Naive thymus-derived CD8-positive, alpha-beta T cell (primary cell): ENCODE data around the gene RBPJ. TPM values are rescaled to one million over a fixed set of nuclear protein-coding genes. Genes with fewer than 3 reads are reported as not detected.

Experiments
- ATAC-seq, 2 donors: fragments of 150-1000 bp; cut with Tn5 transposase in 1 of 2; sonication (Bioruptor Pico), chemical (Tn5 transposase) in 1 of 2; 1 replicate in 1 of 2; 2 replicates in 1 of 2; pipeline ENCODE4 v1.10.0; 2021; ENCODE audit warnings: mild to moderate bottlenecking in 2 of 2, moderate library complexity in 2 of 2
- POLR2A ChIA-PET: fragments of 350-600 bp; sonication (Branson Sonifier 250); formaldehyde crosslinking; loops from one replicate; lab custom pipeline; 2021; ENCODE audit warnings: antibody characterized with exemption; lab: Charles Lee
- DNase-seq, 10 donors: peaks; one replicate each; pipeline versions ENCODE4 v3.0.0 to v3.0.0-alpha.2; 2020 to 2022
- H3K27ac Mint-ChIP-seq, 10 donors: one replicate each; pipeline ENCODE4 v1.8.0; 2020 to 2022; ENCODE audit warnings: mild to moderate bottlenecking in 10 of 10, mixed read lengths in 10 of 10, moderate library complexity in 4 of 10, inconsistent platforms in 1 of 10
- H3K27me3 Mint-ChIP-seq, 5 donors: one replicate each; pipeline ENCODE4 v1.8.0; 2021 to 2022; ENCODE audit warnings: mixed read lengths in 5 of 5
- H3K36me3 Mint-ChIP-seq, 3 donors: one replicate each; pipeline ENCODE4 v1.8.0; 2020 to 2022; ENCODE audit warnings: mixed read lengths in 3 of 3, mild to moderate bottlenecking in 2 of 3, inconsistent platforms in 1 of 3
- H3K4me1 Mint-ChIP-seq, 4 donors: one replicate each; pipeline ENCODE4 v1.8.0; 2021 to 2022; ENCODE audit warnings: mixed read lengths in 4 of 4
- H3K4me3 Mint-ChIP-seq, 10 donors: one replicate each; pipeline ENCODE4 v1.8.0; 2020 to 2022; ENCODE audit warnings: mild to moderate bottlenecking in 10 of 10, mixed read lengths in 10 of 10, moderate library complexity in 6 of 10, inconsistent platforms in 1 of 10
- H3K9me3 Mint-ChIP-seq, 9 donors: one replicate each; pipeline ENCODE4 v1.8.0; 2020 to 2022; ENCODE audit warnings: mixed read lengths in 9 of 9, mild to moderate bottlenecking in 3 of 9, inconsistent platforms in 1 of 9, moderate library complexity in 1 of 9
- polyA plus RNA-seq, 3 donors: library from polyadenylated mRNA; unstranded; fragments of 300-500 nt; fragmentation: Illumina TruSeq; gene quantifications; one replicate each; pipeline ENCODE4 v1.2.3, GENCODE V29; 2021
- total RNA-seq, 8 experiments: library from RNA in 2 of 8; stranded (reverse) in 2 of 8; gene quantifications; one replicate each; pipeline ENCODE4 v1.2.3 and lab custom pipeline; 2021 to 2026

Gene RBPJ
- total and polyA plus RNA-seq, 5 experiments from 2014 or later: 49.1 to 78.4 (median 59.6) TPM

DNA sequence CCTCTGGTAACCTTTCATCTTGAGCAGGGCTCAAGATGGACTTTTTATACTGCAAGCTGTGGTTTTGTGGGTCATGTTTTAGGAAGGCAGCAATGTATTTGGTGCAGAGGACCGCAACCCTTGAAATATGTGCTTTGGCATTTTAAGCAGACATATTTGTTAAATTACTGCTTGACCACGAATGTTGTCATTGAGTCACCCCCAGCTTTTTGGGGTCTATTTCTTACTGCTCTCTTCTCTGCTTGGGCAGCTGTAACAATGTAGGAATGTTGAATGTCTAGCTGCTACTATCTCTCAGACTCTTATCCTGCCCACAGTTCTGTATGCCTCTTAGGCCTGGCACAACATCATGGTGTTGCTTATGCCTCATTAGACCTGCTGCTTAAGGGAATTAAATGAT is 6.0 kb downstream of the RBPJ start:
- ATAC-seq: no peak
- Mint-ChIP-seq H3K27me3 (no peaks in the 10 kb centered on the region), H3K4me1 (peaks cover 36 to 65% (median 53%) of the 10 kb centered on the region in 4 donors), H3K4me3 (no peak overlapping the region), H3K36me3 (no peaks in the 10 kb centered on the region), H3K27ac (no peak overlapping the region), H3K9me3 (no peaks in the 10 kb centered on the region)
- POLR2A ChIA-PET: no interaction called here
- no peak for DNase-seq

DNA sequence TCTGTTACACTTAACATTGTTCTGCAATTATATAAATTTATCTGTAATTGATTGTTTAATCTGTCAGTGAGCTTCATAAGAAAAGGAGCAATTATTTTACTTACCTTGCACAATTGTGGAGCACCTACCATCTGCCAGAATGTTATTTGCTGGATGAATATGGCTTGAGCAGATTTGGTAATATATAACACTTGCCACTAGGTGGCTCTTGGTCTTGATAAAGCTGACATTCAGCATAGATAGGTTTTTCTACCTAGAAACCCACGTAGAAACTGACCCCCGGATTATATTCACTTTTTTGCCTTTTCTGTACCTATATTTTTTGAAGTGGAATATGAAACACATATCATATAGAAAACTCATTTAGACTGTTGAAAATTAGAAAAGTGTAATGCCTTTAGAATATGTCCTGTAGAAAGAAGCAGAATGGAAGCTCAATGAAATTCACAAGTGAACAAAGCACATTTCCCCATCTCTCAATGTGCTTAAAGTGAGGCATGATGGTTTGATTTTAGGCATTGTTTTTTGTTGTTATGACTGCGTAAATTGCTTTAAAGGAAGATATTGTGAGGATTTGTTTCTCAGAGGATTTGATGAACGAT is 9.5 kb downstream of the RBPJ start:
- H3K27me3 Mint-ChIP-seq: no peaks in the 10 kb centered on the region
- ATAC-seq (peak; percentile 82 to 90), DNase-seq (peak in 4 of 10 donors; percentile 15 to 59 (median 55))
- H3K4me3 Mint-ChIP-seq: peak overlapping the region in 2 of 10 donors; percentile 32 to 38
- H3K4me1 Mint-ChIP-seq: peaks cover 25 to 47% (median 40%) of the 10 kb centered on the region in 4 donors
- H3K27ac Mint-ChIP-seq: no peak overlapping the region
- POLR2A ChIA-PET: interaction anchor here (1.3 kb wide), 1 partner anchor 11 kb away, joined by 6 read pairs; no protein-coding TSS in a partner anchor
- no peaks in the 10 kb centered on the region for H3K9me3 Mint-ChIP-seq
- H3K36me3 Mint-ChIP-seq: no peaks in the 10 kb centered on the region

DNA sequence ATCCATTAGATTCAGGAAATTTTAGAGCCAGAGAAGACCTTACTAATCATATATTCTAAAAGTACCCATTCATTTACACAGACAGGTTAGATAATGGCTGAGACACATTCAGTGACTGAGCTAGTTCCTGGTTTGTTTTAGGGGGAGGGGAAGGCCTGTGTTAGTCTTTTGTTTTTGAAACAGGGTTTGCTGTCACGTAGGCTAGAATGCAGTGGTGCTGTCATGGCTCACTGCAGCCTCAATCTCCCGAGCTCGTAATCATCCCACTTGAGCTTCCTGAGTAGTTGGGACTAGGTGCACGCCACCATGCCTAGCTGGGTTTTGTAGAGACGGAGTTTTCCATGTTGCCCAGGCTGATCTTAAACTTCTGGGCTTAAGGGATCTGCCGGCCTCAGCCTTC is 10.1 kb downstream of the RBPJ start:
- no peaks in the 10 kb centered on the region for H3K27me3 Mint-ChIP-seq

DNA sequence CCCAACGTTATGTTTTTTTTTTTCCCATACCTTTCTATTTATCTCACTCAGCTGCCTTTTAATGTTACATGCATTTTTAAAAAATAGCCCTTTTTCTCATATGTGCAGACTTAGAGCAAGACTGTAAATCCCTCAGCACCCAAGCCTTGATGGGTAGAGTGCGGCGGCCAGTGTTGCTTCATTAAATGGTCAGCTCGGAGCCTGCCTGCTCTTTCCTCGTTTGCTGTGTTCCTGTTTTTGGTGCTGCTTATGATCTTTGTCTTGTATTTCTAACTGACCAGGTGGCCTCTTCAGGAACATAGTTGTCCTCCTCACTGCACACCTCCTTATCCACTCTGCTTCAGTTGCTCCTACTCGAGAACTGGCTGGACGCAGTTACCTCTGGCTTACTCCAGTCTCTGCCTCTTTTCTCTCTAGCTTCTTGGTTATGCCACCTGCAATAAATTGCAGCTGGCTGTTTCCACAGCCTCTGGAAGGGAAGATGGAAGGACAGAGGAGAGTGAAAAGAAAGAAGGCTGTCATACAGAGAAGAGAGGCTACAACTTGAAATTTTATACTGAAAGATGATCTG is 10.7 kb downstream of the RBPJ start:
- Mint-ChIP-seq H3K27ac (peak overlapping the region in 1 of 10 donors; percentile 52), H3K9me3 (no peaks in the 10 kb centered on the region), H3K4me1 (peaks cover 33 to 55% (median 46%) of the 10 kb centered on the region in 4 donors), H3K4me3 (peak overlapping the region in 1 of 10 donors; percentile 15), H3K27me3 (no peaks in the 10 kb centered on the region), H3K36me3 (no peaks in the 10 kb centered on the region)
- DNase-seq (no peak), ATAC-seq (no peak)
- POLR2A ChIA-PET: no interaction called here

More for the DNA sequence above, 10.1 kb downstream of the RBPJ start:
- DNase-seq: no peak
- H3K36me3 Mint-ChIP-seq: no peaks in the 10 kb centered on the region
- H3K9me3 Mint-ChIP-seq: no peaks in the 10 kb centered on the region
- peaks cover 28 to 50% (median 41%) of the 10 kb centered on the region in 4 donors for H3K4me1 Mint-ChIP-seq
- no peak overlapping the region for H3K4me3 Mint-ChIP-seq
- no peak for ATAC-seq
- POLR2A ChIA-PET: no interaction called here
- H3K27ac Mint-ChIP-seq: peak overlapping the region in 1 of 10 donors; percentile 52

DNA sequence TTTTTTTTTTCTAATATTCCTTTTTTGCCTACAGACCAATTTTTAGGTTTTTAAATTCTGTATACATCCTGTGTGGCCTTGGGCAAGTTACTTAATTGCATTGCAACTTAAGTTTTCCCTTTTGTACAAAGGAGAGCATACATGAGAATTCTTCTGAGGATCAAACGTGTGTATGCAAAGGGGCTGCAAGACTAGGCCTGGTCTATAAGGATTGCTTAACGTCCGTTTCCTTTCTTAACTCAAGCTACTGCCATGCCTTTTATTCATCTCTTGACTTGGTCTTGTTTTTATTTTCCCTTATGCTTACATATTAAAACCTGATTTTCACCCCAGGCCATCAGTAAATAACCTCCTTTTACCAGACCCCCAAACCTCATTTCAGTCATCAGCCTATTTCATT is 13.6 kb downstream of the RBPJ start:
- peak overlapping the region in 1 of 10 donors; percentile 7 for H3K27ac Mint-ChIP-seq
- DNase-seq: no peak
- H3K9me3 Mint-ChIP-seq: no peaks in the 10 kb centered on the region
- H3K4me3 Mint-ChIP-seq: no peak overlapping the region
- H3K27me3 Mint-ChIP-seq: no peaks in the 10 kb centered on the region
- no peaks in the 10 kb centered on the region for H3K36me3 Mint-ChIP-seq
- ATAC-seq: no peak
- POLR2A ChIA-PET: no interaction called here
- H3K4me1 Mint-ChIP-seq: peaks cover 23 to 60% (median 50%) of the 10 kb centered on the region in 4 donors

DNA sequence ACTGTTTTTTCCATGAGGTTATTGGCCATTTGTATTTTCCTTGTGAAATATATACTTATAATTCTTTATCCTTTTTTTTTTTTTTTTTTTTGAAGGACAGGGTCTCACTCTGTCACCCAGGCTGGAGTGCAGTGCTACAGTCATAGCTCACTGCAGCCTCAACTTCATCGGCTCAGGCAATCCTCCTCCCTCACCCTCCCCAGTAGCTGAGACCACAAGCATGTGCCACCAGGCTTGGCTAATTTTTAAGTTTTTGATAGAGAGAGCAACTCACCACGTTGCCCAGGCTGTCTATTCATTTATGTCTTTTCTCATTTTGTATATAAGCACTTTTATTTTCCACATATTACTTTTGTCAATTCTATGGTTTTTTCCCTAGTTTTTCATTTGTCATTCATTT is 16.8 kb downstream of the RBPJ start:
- ATAC-seq (no peak), DNase-seq (no peak)
- H3K36me3 Mint-ChIP-seq: no peaks in the 10 kb centered on the region
- peaks cover 28 to 62% (median 57%) of the 10 kb centered on the region in 4 donors for H3K4me1 Mint-ChIP-seq
- peak overlapping the region in 1 of 10 donors; percentile 13 for H3K4me3 Mint-ChIP-seq
- POLR2A ChIA-PET: no interaction called here
- peak overlapping the region in 1 of 10 donors; percentile 17 for H3K27ac Mint-ChIP-seq
- no peaks in the 10 kb centered on the region for H3K27me3 Mint-ChIP-seq
- no peaks in the 10 kb centered on the region for H3K9me3 Mint-ChIP-seq

DNA sequence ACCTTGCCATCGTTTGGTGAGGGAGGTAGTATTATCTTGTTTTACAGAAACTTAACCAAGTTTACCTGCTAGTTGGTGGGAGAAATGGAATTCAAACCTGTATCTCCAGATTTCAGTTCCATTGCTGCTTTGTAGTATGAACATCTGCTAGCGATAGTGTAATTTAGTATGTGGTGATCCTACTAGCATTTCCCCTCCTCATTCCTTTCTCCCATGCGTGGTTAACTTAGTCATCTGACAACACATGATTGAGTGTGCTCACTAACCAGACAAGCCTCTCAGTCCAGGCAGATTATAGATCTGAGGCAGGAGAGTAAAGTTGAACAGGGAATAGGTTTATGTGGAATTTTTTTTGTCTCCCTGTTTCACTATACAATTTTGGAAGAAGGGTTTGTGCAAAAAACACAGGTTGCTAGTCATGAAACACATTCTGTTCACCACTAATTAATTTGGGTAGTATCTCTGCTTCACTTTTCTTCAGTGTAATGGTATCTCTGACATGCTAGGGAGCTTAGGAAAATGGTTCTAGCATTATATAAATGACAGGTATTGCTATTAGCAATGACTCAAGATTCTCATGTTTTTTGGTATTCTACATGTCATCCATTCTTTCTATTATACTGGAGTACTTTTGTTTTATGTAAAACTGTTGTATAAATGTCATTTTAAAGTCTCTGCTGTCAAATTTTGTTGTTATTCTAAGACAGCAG is 21.7 kb downstream of the RBPJ start:
- H3K9me3 Mint-ChIP-seq: no peaks in the 10 kb centered on the region
- POLR2A ChIA-PET: no interaction called here
- no peaks in the 10 kb centered on the region for H3K27me3 Mint-ChIP-seq
- DNase-seq: no peak
- H3K36me3 Mint-ChIP-seq: peaks cover 0 to 4% (median 0%) of the 10 kb centered on the region in 3 donors
- H3K27ac Mint-ChIP-seq: peak overlapping the region in 1 of 10 donors; percentile 49
- no peak overlapping the region for H3K4me3 Mint-ChIP-seq
- ATAC-seq: no peak
- peaks cover 33 to 67% (median 60%) of the 10 kb centered on the region in 4 donors for H3K4me1 Mint-ChIP-seq

DNA sequence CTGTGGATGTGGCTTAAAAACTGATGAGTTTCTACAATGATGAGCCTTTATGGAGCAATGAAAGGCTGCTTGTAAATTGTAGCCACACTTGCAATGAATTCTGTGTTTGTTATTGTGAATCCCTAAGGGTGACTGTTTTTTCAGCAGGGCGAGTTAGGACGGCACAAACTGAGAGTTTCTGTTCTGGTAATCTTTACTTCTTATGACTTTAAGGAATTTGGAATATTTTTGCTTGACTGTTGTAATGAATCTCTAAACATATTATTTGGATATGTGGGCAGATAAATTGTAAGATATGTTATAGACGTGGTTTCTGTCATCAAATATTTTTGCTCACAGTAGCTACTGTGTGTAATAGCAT is 22.2 kb downstream of the RBPJ start:
- POLR2A ChIA-PET: interaction anchor here (0.7 kb wide), 2 partner anchors 23 to 29 kb away, joined by 3 to 4 read pairs; no protein-coding TSS in a partner anchor
- ATAC-seq: no peak
- Mint-ChIP-seq H3K36me3 (peaks cover 0 to 4% (median 1%) of the 10 kb centered on the region in 3 donors), H3K27me3 (no peaks in the 10 kb centered on the region), H3K9me3 (no peaks in the 10 kb centered on the region), H3K4me3 (no peak overlapping the region), H3K4me1 (peaks cover 34 to 64% (median 59%) of the 10 kb centered on the region in 4 donors), H3K27ac (no peak overlapping the region)
- no peak for DNase-seq

DNA sequence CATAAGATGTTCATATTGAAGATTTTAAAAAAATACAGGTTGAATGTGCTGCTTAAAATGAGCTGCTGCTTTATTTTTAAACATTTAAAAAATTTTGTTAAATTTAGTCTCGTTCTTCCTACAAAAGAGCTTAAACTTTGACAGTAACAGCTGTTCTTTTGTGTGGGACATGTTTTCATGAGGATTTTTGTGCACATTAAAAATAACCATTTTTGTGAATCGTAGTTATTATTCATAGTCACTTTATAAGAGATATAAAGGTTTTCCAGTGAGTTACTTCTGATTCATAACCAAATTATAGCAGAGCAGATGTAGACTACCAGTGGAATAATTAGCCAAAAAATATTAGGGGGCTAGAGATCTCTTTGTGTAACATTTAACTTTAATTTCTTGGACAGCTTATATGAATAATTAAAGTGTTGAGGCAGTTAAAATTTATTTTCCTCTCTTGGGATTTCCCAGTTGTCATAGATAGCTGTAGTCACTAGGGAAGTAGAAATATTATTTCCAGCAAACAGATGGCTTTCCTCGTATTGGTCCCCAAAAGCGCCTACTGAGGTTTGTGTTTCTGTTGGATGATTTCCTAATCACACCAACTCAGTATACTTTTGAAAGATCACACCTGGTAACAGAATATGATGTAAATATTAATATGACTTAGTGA is 24.2 kb downstream of the RBPJ start:
- POLR2A ChIA-PET: no interaction called here

DNA sequence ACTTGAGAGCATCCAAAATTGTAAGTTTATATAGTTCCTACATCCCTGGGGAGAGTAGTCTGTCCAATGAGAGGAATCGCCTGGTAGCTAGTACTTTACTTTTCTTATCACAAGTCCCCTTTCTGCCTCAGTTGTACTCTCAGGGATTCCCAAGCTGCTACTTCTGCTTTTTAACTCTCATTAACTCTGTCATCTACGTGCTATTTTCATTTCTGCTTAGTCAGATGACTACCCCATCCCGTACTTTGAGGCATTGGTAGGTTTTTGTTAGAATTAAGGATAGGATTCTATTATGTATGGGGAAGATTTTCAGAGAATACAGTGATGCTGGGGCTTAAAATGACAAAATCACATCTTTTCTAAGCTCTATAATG is 24.7 kb downstream of the RBPJ start:
- Mint-ChIP-seq H3K9me3 (no peaks in the 10 kb centered on the region), H3K4me1 (peaks cover 36 to 79% (median 68%) of the 10 kb centered on the region in 4 donors), H3K36me3 (peaks cover 0 to 4% (median 3%) of the 10 kb centered on the region in 3 donors), H3K27me3 (no peaks in the 10 kb centered on the region), H3K4me3 (no peak overlapping the region), H3K27ac (peak overlapping the region in 1 of 10 donors; percentile 10)
- DNase-seq (no peak), ATAC-seq (no peak)
- POLR2A ChIA-PET: no interaction called here

More for the DNA sequence above, 24.2 kb downstream of the RBPJ start:
- peaks cover 37 to 78% (median 68%) of the 10 kb centered on the region in 4 donors for H3K4me1 Mint-ChIP-seq
- no peak for DNase-seq
- ATAC-seq: no peak
- peak overlapping the region in 1 of 10 donors; percentile 10 for H3K27ac Mint-ChIP-seq
- H3K9me3 Mint-ChIP-seq: no peaks in the 10 kb centered on the region
- H3K36me3 Mint-ChIP-seq: peaks cover 0 to 4% (median 3%) of the 10 kb centered on the region in 3 donors
- H3K4me3 Mint-ChIP-seq: no peak overlapping the region
- H3K27me3 Mint-ChIP-seq: no peaks in the 10 kb centered on the region

DNA sequence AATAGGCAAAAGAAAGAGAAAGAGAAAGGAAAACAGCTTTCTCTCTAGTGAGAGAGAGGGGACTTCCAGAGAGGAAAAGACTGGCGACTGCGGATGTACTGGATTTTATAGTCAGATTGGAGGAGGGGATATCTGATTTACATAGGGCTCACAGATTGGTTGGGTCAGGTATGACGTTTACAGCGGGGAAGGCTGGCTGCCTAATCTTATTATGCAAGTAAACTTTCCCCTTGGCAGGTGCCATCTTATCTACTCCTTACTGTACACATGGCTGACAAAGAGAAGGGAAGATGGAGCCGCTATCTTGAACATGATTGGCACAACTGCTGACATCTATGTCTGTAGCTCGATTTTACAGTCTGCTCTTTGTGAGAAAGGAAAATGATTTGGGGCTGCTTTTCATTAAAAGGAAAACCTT is 25.4 kb downstream of the RBPJ start:
- Mint-ChIP-seq H3K36me3 (peaks cover 0 to 4% (median 3%) of the 10 kb centered on the region in 3 donors), H3K4me1 (peaks cover 35 to 78% (median 68%) of the 10 kb centered on the region in 4 donors), H3K4me3 (no peak overlapping the region), H3K27ac (peak overlapping the region in 1 of 10 donors; percentile 10), H3K27me3 (no peaks in the 10 kb centered on the region), H3K9me3 (no peaks in the 10 kb centered on the region)
- POLR2A ChIA-PET: no interaction called here
- DNase-seq: no peak
- ATAC-seq: no peak

DNA sequence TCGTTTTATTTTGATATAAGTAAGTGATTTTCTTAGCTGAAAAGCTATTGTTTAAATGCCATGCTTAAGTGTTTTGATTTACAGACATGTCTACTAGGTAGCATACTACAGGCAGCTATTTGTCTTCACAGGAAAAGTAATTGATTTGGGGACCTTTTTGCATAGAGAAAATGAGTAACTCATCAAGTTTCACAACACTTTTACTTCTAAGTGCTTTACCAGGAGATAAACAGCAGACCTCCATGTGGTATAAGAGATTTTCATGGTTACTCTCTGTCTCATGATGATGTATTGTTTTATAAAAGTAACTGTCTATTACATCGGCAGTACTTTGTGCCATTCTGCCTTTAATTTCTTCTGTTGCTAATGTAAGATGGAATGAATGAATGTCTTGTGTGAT is 28.7 kb downstream of the RBPJ start:
- POLR2A ChIA-PET: no interaction called here
- no peak overlapping the region for H3K27ac Mint-ChIP-seq
- H3K9me3 Mint-ChIP-seq: no peaks in the 10 kb centered on the region
- no peak overlapping the region for H3K4me3 Mint-ChIP-seq
- no peak for ATAC-seq
- H3K27me3 Mint-ChIP-seq: no peaks in the 10 kb centered on the region
- peaks cover 0 to 4% (median 3%) of the 10 kb centered on the region in 3 donors for H3K36me3 Mint-ChIP-seq
- DNase-seq: no peak
- H3K4me1 Mint-ChIP-seq: peaks cover 27 to 69% (median 64%) of the 10 kb centered on the region in 4 donors
